Testis (tissue), 5 donors: ENCODE measurements around the gene PPEF1. TPM values are rescaled to one million over a fixed set of nuclear protein-coding genes. Genes with fewer than 3 reads are reported as not detected.

Source experiments
- DNase-seq: peaks from one replicate; pipeline ENCODE4 v3.0.0-alpha.2; 2019
- H3K27ac ChIP-seq, 2 donors: fragments of 200-600 bp; sonication (generic); one replicate each; pipeline ENCODE4 v1.5.1; 2019
- H3K27me3 ChIP-seq: fragments of 200-600 bp; sonication (generic); one replicate; pipeline ENCODE4 v1.5.1; 2019
- H3K36me3 ChIP-seq: fragments of 200-600 bp; sonication (generic); one replicate; pipeline ENCODE4 v1.5.1; 2017; ENCODE audit warnings: low read depth; ENCODE audit errors: missing control alignments
- H3K4me1 ChIP-seq: fragments of 200-600 bp; sonication (generic); one replicate; pipeline ENCODE4 v1.5.1; 2019
- H3K4me3 ChIP-seq, 2 donors: fragments of 200-600 bp; sonication (generic); one replicate each; pipeline ENCODE4 v1.5.1; 2017 to 2019
- H3K9me3 ChIP-seq: fragments of 200-600 bp; sonication (generic); one replicate; pipeline ENCODE4 v1.5.1; 2017
- CTCF ChIP-seq, 3 experiments: fragments of 450-650 bp in 2 of 3; fragments of 200-600 bp in 1 of 3; sonication (generic) in 1 of 3; IDR thresholded peaks; one replicate each; pipeline ENCODE4 v1.5.1; 2016 to 2019; ENCODE audit warnings: antibody characterized with exemption in 3 of 3, mild to moderate bottlenecking in 2 of 3, moderate library complexity in 1 of 3
- POLR2A ChIP-seq: fragments of 450-650 bp; IDR thresholded peaks from one replicate; pipeline ENCODE4 v1.6.1; 2017; ENCODE audit warnings: antibody characterized with exemption, mild to moderate bottlenecking, moderate library complexity
- WGBS, 2 donors: methylation state at CpG; one replicate each; pipeline ENCODE4 v1.1.5; 2018; 5-methylcytosine and 5-hydroxymethylcytosine counted together
- intact Hi-C: fragments of 100-400 bp; cut with DNase I; formaldehyde crosslinking; loops from one replicate; pipeline ENCODE4 v1.15.1; 2023; ENCODE audit warnings: low total_unique reads
- long read RNA-seq, 2 donors: transcript quantifications; one replicate each; lab custom pipeline, GENCODE V29; 2026
- polyA plus RNA-seq: library from polyadenylated mRNA; stranded (reverse); fragments of 350-450 nt; fragmentation: Illumina TruSeq; extraction: RNeasy Lipid Tissue Mini Kit (QIAGEN cat#74804); gene quantifications from one replicate; pipeline ENCODE4 v1.2.3, GENCODE V29; 2014; ENCODE audit warnings: low read depth, low replicate concordance; ENCODE audit not compliant: insufficient read depth
- total RNA-seq, 2 donors: library from RNA; depleted of rRNA; stranded (reverse); fragments of >200 nt; gene quantifications; one replicate each; pipeline ENCODE4 v1.2.3, GENCODE V29; 2016

Gene PPEF1
- 10 to 100 TPM; 11.6 to 24.6 TPM for total RNA-seq
- 29.3 TPM for polyA plus RNA-seq
- long read RNA-seq, donor 1 = 0 reads
- long read RNA-seq, donor 2 = 0 reads

GRCh38 chrX:18707426-18708049 lies at the start of gene PPEF1:
PPEF1 (plus strand) TSS chrX:18707645; CDS start chrX:18707781, 136 bp downstream.
- no peaks in the 10 kb centered on the region for H3K9me3 ChIP-seq
- TF ChIP-seq CTCF (IDR thresholded peaks at IDR 0.05) = no peak
- no peak for TF ChIP-seq POLR2A
- no peak within 1 kb of the TSS for H3K27ac ChIP-seq
- H3K4me3 ChIP-seq = no peak within 1 kb of the TSS
- DNase-seq = no peak
- no peaks in the 10 kb centered on the region for H3K27me3 ChIP-seq
- 38 to 45% methylated on average over 8 of the region's 8 CpGs for WGBS, 2 donors
- intact Hi-C loops = no loop called here
- H3K4me1 ChIP-seq = no peaks in the 10 kb centered on the region
- H3K36me3 ChIP-seq = no peaks in the 10 kb centered on the region

GRCh38 chrX:18661273-18661672 lies 46.2 kb upstream of the PPEF1 start:
- DNase-seq = no peak
- Histone ChIP-seq H3K27ac (no peak overlapping the region), H3K36me3 (no peaks in the 10 kb centered on the region), H3K9me3 (no peaks in the 10 kb centered on the region), H3K27me3 (no peaks in the 10 kb centered on the region), H3K4me1 (no peaks in the 10 kb centered on the region), H3K4me3 (no peak overlapping the region)
- TF ChIP-seq POLR2A = no peak
- no peak for TF ChIP-seq CTCF (IDR thresholded peaks at IDR 0.05)
- 82% methylated on average over 6 of the region's 12 CpGs; no CpG with 5 or more reads in 1 of the 2 donors for WGBS, 2 donors
- intact Hi-C loops = no loop called here

- Histone ChIP-seq H3K27me3 (no peaks in the 10 kb centered on the region), H3K36me3 (no peaks in the 10 kb centered on the region), H3K4me1 (no peaks in the 10 kb centered on the region), H3K9me3 (no peaks in the 10 kb centered on the region), H3K27ac (no peak overlapping the region), H3K4me3 (no peak overlapping the region)
- intact Hi-C loops = no loop called here
- no peak for TF ChIP-seq POLR2A
- TF ChIP-seq CTCF (IDR thresholded peaks at IDR 0.05) = no peak
- DNase-seq = no peak
- WGBS, 2 donors = 87 to 88% methylated on average over 7 to 8 of the region's 8 CpGs
These were observed 42.5 kb upstream of the PPEF1 start for GRCh38 chrX:18664947-18665346.

DNA sequence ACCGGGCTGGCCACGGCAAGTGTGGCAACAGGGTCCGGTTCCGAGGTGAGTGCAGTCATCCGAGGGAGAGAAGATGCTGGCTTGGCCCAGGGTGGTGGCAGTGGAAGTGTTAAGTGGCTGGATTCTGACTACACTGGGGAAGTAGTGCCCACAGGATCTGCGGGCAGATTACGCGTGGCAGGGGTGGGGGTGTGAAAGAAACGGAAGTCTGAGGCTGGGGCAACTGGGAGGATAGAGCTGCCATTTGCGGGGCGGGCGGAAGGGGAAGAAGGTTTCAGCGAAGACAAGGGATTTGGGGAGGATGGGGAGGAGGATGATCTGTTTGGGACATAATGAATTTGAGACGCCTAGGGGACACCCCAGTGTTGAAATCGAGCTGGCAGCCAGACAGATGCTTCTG lies 40.8 kb upstream of the PPEF1 start:
- intact Hi-C loops = no loop called here
- WGBS, 2 donors = 90 to 100% methylated on average over 5 to 14 of the region's 15 CpGs

More for the DNA sequence above, 40.8 kb upstream of the PPEF1 start:
- TF ChIP-seq POLR2A = no peak
- no peak for TF ChIP-seq CTCF (IDR thresholded peaks at IDR 0.05)
- Histone ChIP-seq H3K27ac (no peak overlapping the region), H3K36me3 (no peaks in the 10 kb centered on the region), H3K9me3 (no peaks in the 10 kb centered on the region), H3K4me3 (no peak overlapping the region), H3K27me3 (no peaks in the 10 kb centered on the region), H3K4me1 (no peaks in the 10 kb centered on the region)
- DNase-seq = no peak
